Endodermal cell (in vitro differentiated cells): ENCODE measurements around the gene TNFRSF4. TPM values are rescaled to one million over a fixed set of nuclear protein-coding genes. Genes with fewer than 3 reads are reported as not detected.

ENCODE experiments used
- DNase-seq: peaks from one replicate; pipeline ENCODE4 v3.0.0-alpha.2; 2017
- H3K27ac ChIP-seq: 2 replicates; pipeline ENCODE4 v1.5.1; 2013; ENCODE audit warnings: mild to moderate bottlenecking, low read depth, low read length, moderate library complexity
- H3K27me3 ChIP-seq: 2 replicates; pipeline ENCODE4 v1.6.1; 2013; ENCODE audit warnings: mild to moderate bottlenecking, low read length, moderate library complexity; ENCODE audit not compliant: insufficient read depth, control insufficient read depth, poor library complexity, severe bottlenecking
- H3K36me3 ChIP-seq: 2 replicates; pipeline ENCODE4 v1.7.0; 2013; ENCODE audit warnings: mild to moderate bottlenecking, low read length, moderate library complexity; ENCODE audit not compliant: control insufficient read depth, insufficient read depth
- H3K4me1 ChIP-seq: one replicate; pipeline ENCODE4 v1.7.0; 2013; ENCODE audit warnings: low read length; ENCODE audit not compliant: control insufficient read depth, insufficient read depth
- H3K4me3 ChIP-seq: 2 replicates; pipeline ENCODE4 v1.5.1; 2013; ENCODE audit warnings: mild to moderate bottlenecking, low read length, moderate library complexity
- H3K9ac ChIP-seq: 2 replicates; pipeline ENCODE4 v1.6.1; 2013; ENCODE audit warnings: mild to moderate bottlenecking, low read length, moderate library complexity; ENCODE audit not compliant: poor library complexity, severe bottlenecking; ENCODE audit errors: extremely low read depth
- H3K9me3 ChIP-seq: 2 replicates; pipeline ENCODE4 v1.6.1; 2013; ENCODE audit warnings: mild to moderate bottlenecking, low read length, moderate library complexity; ENCODE audit not compliant: control insufficient read depth
- H3K27ac Mint-ChIP-seq: 2 replicates; pipeline ENCODE4 v1.8.0; 2020; ENCODE audit warnings: mixed read lengths
- H3K27me3 Mint-ChIP-seq: 2 replicates; pipeline ENCODE4 v1.8.0; 2021; ENCODE audit warnings: mild to moderate bottlenecking, mixed read lengths; ENCODE audit not compliant: insufficient read depth
- H3K36me3 Mint-ChIP-seq: 2 replicates; pipeline ENCODE4 v1.8.0; 2020; ENCODE audit warnings: low read depth, mixed read lengths
- H3K4me1 Mint-ChIP-seq: 2 replicates; pipeline ENCODE4 v1.8.0; 2020; ENCODE audit warnings: mixed read lengths
- H3K4me3 Mint-ChIP-seq: 2 replicates; pipeline ENCODE4 v1.8.0; 2020; ENCODE audit warnings: mild to moderate bottlenecking, moderate library complexity, mixed read lengths
- H3K9me3 Mint-ChIP-seq: 2 replicates; pipeline ENCODE4 v1.8.0; 2020; ENCODE audit warnings: mild to moderate bottlenecking, mixed read lengths
- CTCF ChIP-seq: fragments of 200-600 bp; sonication (generic); conservative IDR thresholded peaks from 2 replicates; pipeline ENCODE4 v1.5.0; 2021; ENCODE audit warnings: antibody characterized with exemption, mild to moderate bottlenecking
- WGBS, 2 experiments: methylation state at CpG; one replicate each; pipeline versions ENCODE4 v1.1.5 to v1.1.7; 2013; ENCODE audit warnings: missing lambda C conversion rate in 2 of 2, mixed read lengths in 1 of 2; ENCODE audit not compliant: insufficient coverage in 1 of 2, insufficient read length in 1 of 2; 5-methylcytosine and 5-hydroxymethylcytosine counted together
- total RNA-seq, 2 donors: library from RNA; stranded (reverse); fragmentation: NEBNext Ultra II Directional in 1 of 2; extraction: Animal tissue kit (Norgen Biotek cat#: 25700) in 1 of 2; gene quantifications; 2 replicates in 1 of 2; 3 replicates in 1 of 2; pipeline ENCODE4 v1.2.1, GENCODE V29; 2021

Gene TNFRSF4
- total RNA-seq, 2 donors from 2014 or later = 0.20 TPM; not detected in 1

DNA sequence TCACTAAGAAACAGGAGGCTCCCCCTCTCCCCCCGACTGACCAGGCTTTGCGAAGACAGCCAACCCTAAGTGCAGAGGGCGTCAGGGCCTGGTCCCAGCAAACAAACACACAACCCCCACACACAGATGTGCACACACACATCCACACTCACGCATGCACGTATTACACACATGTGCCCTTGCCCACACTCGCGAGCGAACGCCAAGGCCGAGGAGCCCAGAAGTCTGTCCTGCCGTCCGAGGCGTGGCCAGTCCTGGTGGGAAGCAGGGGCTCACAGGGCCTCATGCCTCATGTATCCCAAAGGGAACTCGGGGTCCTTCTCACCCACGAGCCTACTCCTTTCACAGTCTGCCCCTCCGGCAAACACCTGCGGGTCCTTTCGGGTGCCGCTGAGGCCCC is 15.8 kb upstream of the TNFRSF4 start:
- no peaks in the 10 kb centered on the region for H3K27me3 ChIP-seq
- no peak for TF ChIP-seq CTCF
- Mint-ChIP-seq H3K36me3 (peaks cover 44% of the 10 kb centered on the region), H3K4me1 (peaks cover 8% of the 10 kb centered on the region), H3K4me3 (no peak overlapping the region), H3K27me3 (no peaks in the 10 kb centered on the region), H3K9me3 (peaks cover 6% of the 10 kb centered on the region), H3K27ac (peak overlapping the region; percentile 9)
- H3K4me3 ChIP-seq = peak overlapping the region; percentile 92
- H3K36me3 ChIP-seq = peaks cover 18% of the 10 kb centered on the region
- H3K4me1 ChIP-seq = no peaks in the 10 kb centered on the region
- 95 to 97% methylated on average over 11 to 19 of the region's 19 CpGs for WGBS, 2 experiments
- H3K9me3 ChIP-seq = no peaks in the 10 kb centered on the region
- H3K9ac ChIP-seq = no peak overlapping the region
- no peak for DNase-seq
- H3K27ac ChIP-seq = no peak overlapping the region

GRCh38 chr1:1228596-1229321 is 14.8 kb upstream of the TNFRSF4 start:
- Mint-ChIP-seq H3K27me3 (no peaks in the 10 kb centered on the region), H3K27ac (no peak overlapping the region), H3K4me1 (peaks cover 3% of the 10 kb centered on the region), H3K4me3 (no peak overlapping the region), H3K36me3 (peaks cover 41% of the 10 kb centered on the region), H3K9me3 (peaks cover 4% of the 10 kb centered on the region)
- H3K9ac ChIP-seq = no peak overlapping the region
- no peaks in the 10 kb centered on the region for H3K27me3 ChIP-seq
- H3K36me3 ChIP-seq = peaks cover 21% of the 10 kb centered on the region
- H3K4me1 ChIP-seq = no peaks in the 10 kb centered on the region
- no peak for DNase-seq
- no peak overlapping the region for H3K4me3 ChIP-seq
- no peak for TF ChIP-seq CTCF
- 91 to 97% methylated on average over 23 to 28 of the region's 28 CpGs for WGBS, 2 experiments
- H3K9me3 ChIP-seq = no peaks in the 10 kb centered on the region
- H3K27ac ChIP-seq = no peak overlapping the region

DNA sequence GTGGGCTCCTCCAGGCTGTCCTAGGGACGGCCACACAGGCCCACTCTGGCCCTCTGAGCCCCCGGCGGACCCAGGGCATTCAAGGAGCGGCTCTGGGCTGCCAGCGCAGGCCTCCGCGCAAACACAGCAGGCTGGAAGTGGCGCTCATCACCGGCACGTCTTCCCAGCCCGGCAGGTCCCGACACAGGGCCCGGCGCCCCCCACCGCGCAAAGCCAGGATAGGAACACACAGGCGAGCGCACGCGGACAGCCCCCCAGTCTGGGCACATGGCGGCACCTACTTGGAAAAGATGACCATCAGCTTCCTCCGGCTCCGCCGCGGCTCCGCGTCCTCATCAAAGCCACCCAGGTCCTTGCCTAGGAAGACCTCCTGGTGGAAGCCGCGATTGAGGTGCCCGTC is 14.2 kb upstream of the TNFRSF4 start:
- no peak overlapping the region for H3K27ac Mint-ChIP-seq
- Histone ChIP-seq H3K36me3 (peaks cover 23% of the 10 kb centered on the region), H3K9ac (no peak overlapping the region), H3K27ac (no peak overlapping the region), H3K27me3 (no peaks in the 10 kb centered on the region), H3K9me3 (no peaks in the 10 kb centered on the region), H3K4me1 (no peaks in the 10 kb centered on the region), H3K4me3 (no peak overlapping the region)
- H3K4me1 Mint-ChIP-seq = no peaks in the 10 kb centered on the region
- WGBS, 2 experiments = 95 to 96% methylated on average over 22 to 30 of the region's 30 CpGs
- no peak overlapping the region for H3K4me3 Mint-ChIP-seq
- peaks cover 40% of the 10 kb centered on the region for H3K36me3 Mint-ChIP-seq
- no peaks in the 10 kb centered on the region for H3K27me3 Mint-ChIP-seq
- no peaks in the 10 kb centered on the region for H3K9me3 Mint-ChIP-seq
- TF ChIP-seq CTCF = no peak
- no peak for DNase-seq
